HUES6 (cell line): ENCODE data around the gene AKT1.
"Not testable (repeated sequence)": the region's sequence is repeated elsewhere in the genome, so short reads cannot be mapped to it uniquely, and the experiment has no call there.

Source experiments
- H3K27ac ChIP-seq: 2 replicates; pipeline ENCODE4 v1.7.0; 2013; ENCODE audit warnings: low read depth, mild to moderate bottlenecking, low read length, inconsistent platforms
- H3K27me3 ChIP-seq: 2 replicates; pipeline ENCODE4 v1.6.1; 2013; ENCODE audit warnings: low read length; ENCODE audit not compliant: control insufficient read depth, insufficient read depth
- H3K36me3 ChIP-seq: 2 replicates; pipeline ENCODE4 v1.6.1; 2013; ENCODE audit warnings: low read length; ENCODE audit not compliant: control insufficient read depth, insufficient read depth
- H3K4me1 ChIP-seq: 2 replicates; pipeline ENCODE4 v1.6.1; 2013; ENCODE audit warnings: low read length; ENCODE audit not compliant: control insufficient read depth, insufficient read depth
- H3K4me3 ChIP-seq: 2 replicates; pipeline ENCODE4 v1.5.1; 2013; ENCODE audit warnings: low read depth, low read length
- H3K9ac ChIP-seq: one replicate; pipeline ENCODE4 v1.6.1; 2013; ENCODE audit warnings: mild to moderate bottlenecking, low read length
- H3K9me3 ChIP-seq: 2 replicates; pipeline ENCODE4 v1.6.1; 2013; ENCODE audit warnings: low read depth, low read length; ENCODE audit not compliant: control insufficient read depth, insufficient read depth

AKT1 gene

GRCh38 chr14:104817930-104818713 is 22.6 kb upstream of the AKT1 start:
- no peak overlapping the region for H3K27ac ChIP-seq
- no peaks in the 10 kb centered on the region for H3K9me3 ChIP-seq

GRCh38 chr14:104816616-104816884 is 21.0 kb upstream of the AKT1 start:
- Histone ChIP-seq H3K4me1 (peaks cover 14% of the 10 kb centered on the region), H3K4me3 (peak overlapping the region; percentile 76), H3K9me3 (no peaks in the 10 kb centered on the region), H3K36me3 (no peaks in the 10 kb centered on the region), H3K27me3 (no peaks in the 10 kb centered on the region), H3K27ac (no peak overlapping the region; the same call in 1 of the 2 replicates), H3K9ac (peak overlapping the region; percentile 92)

More at GRCh38 chr14:104817930-104818713, 22.6 kb upstream of the AKT1 start:
- Histone ChIP-seq H3K27me3 (no peaks in the 10 kb centered on the region), H3K4me3 (no peak overlapping the region), H3K9ac (no peak overlapping the region), H3K4me1 (peaks cover 14% of the 10 kb centered on the region), H3K36me3 (no peaks in the 10 kb centered on the region)

- H3K27ac ChIP-seq, H3K9ac ChIP-seq, H3K9me3 ChIP-seq, H3K27me3 ChIP-seq, H3K36me3 ChIP-seq, H3K4me1 ChIP-seq: not testable (repeated sequence)
- peak overlapping the region; percentile 76 for H3K4me3 ChIP-seq
Observed at GRCh38 chr14:104814701-104815100, 19.2 kb upstream of the AKT1 start.

- no peak overlapping the region for H3K9ac ChIP-seq
Observed at GRCh38 chr14:104813286-104813685, 17.7 kb upstream of the AKT1 start.

GRCh38 chr14:104810316-104810715 is 14.8 kb upstream of the AKT1 start:
- Histone ChIP-seq H3K27me3 (no peaks in the 10 kb centered on the region), H3K9ac (no peak overlapping the region), H3K9me3 (no peaks in the 10 kb centered on the region), H3K4me3 (no peak overlapping the region), H3K36me3 (no peaks in the 10 kb centered on the region), H3K4me1 (peaks cover 2% of the 10 kb centered on the region), H3K27ac (no peak overlapping the region)

More at GRCh38 chr14:104813286-104813685, 17.7 kb upstream of the AKT1 start:
- no peak overlapping the region for H3K27ac ChIP-seq
- no peaks in the 10 kb centered on the region for H3K4me1 ChIP-seq
- H3K9me3 ChIP-seq = no peaks in the 10 kb centered on the region
- H3K27me3 ChIP-seq = no peaks in the 10 kb centered on the region
- no peaks in the 10 kb centered on the region for H3K36me3 ChIP-seq
- H3K4me3 ChIP-seq = no peak overlapping the region

GRCh38 chr14:104808456-104808855 is 12.9 kb upstream of the AKT1 start:
- no peak overlapping the region for H3K9ac ChIP-seq
- H3K4me3 ChIP-seq = no peak overlapping the region
- H3K27ac ChIP-seq = no peak overlapping the region
- H3K27me3 ChIP-seq = peaks cover 2% of the 10 kb centered on the region; the same call in 1 of the 2 replicates
- no peaks in the 10 kb centered on the region for H3K36me3 ChIP-seq
- no peaks in the 10 kb centered on the region for H3K9me3 ChIP-seq
- peaks cover 11% of the 10 kb centered on the region for H3K4me1 ChIP-seq

GRCh38 chr14:104806625-104807465 is 11.3 kb upstream of the AKT1 start:
- Histone ChIP-seq H3K4me3 (no peak overlapping the region), H3K27ac (no peak overlapping the region), H3K9ac (no peak overlapping the region)

GRCh38 chr14:104805941-104806624 is 10.5 kb upstream of the AKT1 start:
- H3K27ac ChIP-seq = no peak overlapping the region
- no peaks in the 10 kb centered on the region for H3K9me3 ChIP-seq
- no peaks in the 10 kb centered on the region for H3K36me3 ChIP-seq
- no peak overlapping the region for H3K4me3 ChIP-seq
- peaks cover 18% of the 10 kb centered on the region for H3K4me1 ChIP-seq
- peaks cover 21% of the 10 kb centered on the region for H3K27me3 ChIP-seq
- H3K9ac ChIP-seq = no peak overlapping the region

More at GRCh38 chr14:104806625-104807465, 11.3 kb upstream of the AKT1 start:
- Histone ChIP-seq H3K4me1 (peaks cover 11% of the 10 kb centered on the region), H3K27me3 (peaks cover 14% of the 10 kb centered on the region), H3K36me3 (no peaks in the 10 kb centered on the region), H3K9me3 (no peaks in the 10 kb centered on the region)

GRCh38 chr14:104805326-104805678 is 9.8 kb upstream of the AKT1 start:
- H3K9me3 ChIP-seq = no peaks in the 10 kb centered on the region
- H3K9ac ChIP-seq = no peak overlapping the region
- peaks cover 24% of the 10 kb centered on the region for H3K27me3 ChIP-seq
- no peak overlapping the region for H3K27ac ChIP-seq
- H3K4me1 ChIP-seq = peaks cover 18% of the 10 kb centered on the region
- no peak overlapping the region for H3K4me3 ChIP-seq
- no peaks in the 10 kb centered on the region for H3K36me3 ChIP-seq

GRCh38 chr14:104804481-104805325 is 9.2 kb upstream of the AKT1 start:
- peak overlapping the region; percentile 3 for H3K9ac ChIP-seq

More at GRCh38 chr14:104804481-104805325, 9.2 kb upstream of the AKT1 start:
- no peak overlapping the region for H3K27ac ChIP-seq
- no peak overlapping the region for H3K4me3 ChIP-seq
- no peaks in the 10 kb centered on the region for H3K36me3 ChIP-seq
- H3K4me1 ChIP-seq = peaks cover 18% of the 10 kb centered on the region
- H3K9me3 ChIP-seq = no peaks in the 10 kb centered on the region
- peaks cover 24% of the 10 kb centered on the region for H3K27me3 ChIP-seq
